ENCODE measurements around the gene ZNF888. TPM values are rescaled to one million over a fixed set of nuclear protein-coding genes. Genes with fewer than 3 reads are reported as not detected.

The ZNF888 gene
- total RNA-seq, 1 donor = 4.7 TPM

Small RNAs within 50 kb of the gene (small RNA-seq; reads per million reads assigned to genes)
- 1.1 reads per million, percentile 35 among the genes with 10 or more reads in this experiment for gene ZNF320

Other genes with a start within 250 kb of the ZNF888 start
- 10.5 and 15.3 TPM in 2 replicates for gene ZNF611, start 188.4 kb downstream of the ZNF888 start, total RNA-seq
- gene ZNF600, start 136.6 kb downstream of the ZNF888 start, total RNA-seq = 8.5 and 9.8 TPM in 2 replicates
- 15.0 and 23.2 TPM in 2 replicates for gene ZNF28, start 101.8 kb downstream of the ZNF888 start, total RNA-seq
- 23.0 and 23.2 TPM in 2 replicates for gene ZNF468, start 65.8 kb downstream of the ZNF888 start, total RNA-seq
- 10.0 and 11.2 TPM in 2 replicates for gene ZNF320, start 25.8 kb downstream of the ZNF888 start, total RNA-seq
- gene ZNF816, start 39.5 kb upstream of the ZNF888 start, total RNA-seq = 8.3 and 9.8 TPM in 2 replicates
- not detected in 2 replicates for gene ERVV-1, start 90.5 kb upstream of the ZNF888 start, total RNA-seq
- gene ERVV-2, start 121.3 kb upstream of the ZNF888 start, total RNA-seq = not detected in 2 replicates
- 47.7 and 51.8 TPM in 2 replicates for gene ZNF160, start 180.0 kb upstream of the ZNF888 start, total RNA-seq
- gene ZNF415, start 209.5 kb upstream of the ZNF888 start, total RNA-seq = 7.6 and 11.2 TPM in 2 replicates
- gene ZNF347, start 235.6 kb upstream of the ZNF888 start, total RNA-seq = 9.0 and 12.4 TPM in 2 replicates

Data from osteoblast (primary cell).